BE2C (cell line): ENCODE results near the gene APPBP2.
"Not testable (repeated sequence)": the region's sequence is repeated elsewhere in the genome, so short reads cannot be mapped to it uniquely, and the experiment has no call there.

Source experiments
- DNase-seq: peaks from one replicate; pipeline ENCODE4 v3.0.0-alpha.2; 2020
- H3K27me3 ChIP-seq: fragments of 250-450 bp; sonication (Bioruptor Pico); 2 replicates; pipeline ENCODE4 v1.5.1; 2020; ENCODE audit warnings: mild to moderate bottlenecking
- H3K36me3 ChIP-seq: fragments of 250-450 bp; sonication (Bioruptor Pico); 2 replicates; pipeline ENCODE4 v1.5.1; 2020; ENCODE audit warnings: mild to moderate bottlenecking
- H3K4me1 ChIP-seq: fragments of 250-450 bp; sonication (Bioruptor Pico); 2 replicates; pipeline ENCODE4 v1.5.1; 2020
- H3K4me3 ChIP-seq: 2 replicates; pipeline ENCODE4 v1.5.1; 2011; ENCODE audit warnings: low read depth, low read length
- H3K9me3 ChIP-seq: fragments of 250-450 bp; sonication (Bioruptor Pico); 2 replicates; pipeline ENCODE4 v1.5.1; 2020
- CTCF ChIP-seq: IDR thresholded peaks from 2 replicates; pipeline ENCODE4 v1.5.1; 2012; ENCODE audit warnings: mild to moderate bottlenecking, low read depth, low read length

APPBP2 gene

DNA sequence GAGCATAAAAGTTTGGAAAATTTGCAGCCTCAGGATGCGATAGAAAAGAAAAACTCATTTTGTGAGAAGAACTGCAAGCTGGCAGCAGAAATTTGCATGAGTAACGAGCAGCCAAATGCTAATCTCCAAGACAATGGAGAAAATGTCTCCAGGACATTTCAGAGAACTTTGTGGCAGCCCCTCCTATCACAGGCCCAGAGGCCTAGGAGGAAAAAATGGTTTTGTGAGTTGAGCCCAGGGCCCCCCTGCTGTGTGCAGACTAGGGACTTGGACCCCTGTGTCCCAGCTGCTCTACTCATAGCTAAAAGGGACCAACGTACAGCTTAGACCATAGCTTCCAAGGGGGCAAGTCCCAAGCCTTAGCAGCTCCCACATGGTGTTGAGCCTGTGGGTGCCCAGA is 34.3 kb downstream of the APPBP2 start:
- Histone ChIP-seq H3K9me3 (no peaks in the 10 kb centered on the region), H3K4me1 (no peaks in the 10 kb centered on the region), H3K36me3 (peaks cover 32% of the 10 kb centered on the region), H3K27me3 (no peaks in the 10 kb centered on the region), H3K4me3 (no peak overlapping the region)
- no peak for DNase-seq
- no peak for TF ChIP-seq CTCF

GRCh38 chr17:60490594-60490993 is 35.4 kb downstream of the APPBP2 start:
- H3K4me1 ChIP-seq, H3K27me3 ChIP-seq, H3K4me3 ChIP-seq, H3K9me3 ChIP-seq, DNase-seq: not testable (repeated sequence)
- peaks cover 24% of the 10 kb centered on the region for H3K36me3 ChIP-seq

DNA sequence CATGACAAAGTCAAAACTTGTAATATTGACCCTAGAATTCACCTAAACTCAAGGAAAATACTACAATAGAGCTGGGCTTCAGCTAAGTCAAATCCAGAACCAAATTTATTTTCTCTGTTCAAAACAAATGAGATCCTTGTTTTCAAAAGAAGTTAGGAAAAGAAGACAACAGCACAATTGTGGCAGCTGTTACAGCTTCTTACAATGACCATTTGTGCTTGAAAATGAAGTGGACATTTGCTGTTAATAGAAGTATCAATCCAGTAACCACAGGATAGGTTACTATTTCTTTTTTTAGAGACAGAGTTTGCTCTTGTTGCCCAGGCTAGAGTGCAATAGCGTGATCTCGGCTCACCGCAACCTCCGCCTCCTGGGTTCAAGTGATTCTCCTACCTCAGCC is 44.4 kb downstream of the APPBP2 start:
- H3K9me3 ChIP-seq, result no peaks in the 10 kb centered on the region; the same call in 1 of the 2 replicates
- no peak for TF ChIP-seq CTCF
- H3K4me1 ChIP-seq, result no peaks in the 10 kb centered on the region
- H3K36me3 ChIP-seq, result no peaks in the 10 kb centered on the region; the same call in 1 of the 2 replicates
- no peak for DNase-seq
- no peak overlapping the region for H3K4me3 ChIP-seq
- no peaks in the 10 kb centered on the region for H3K27me3 ChIP-seq

GRCh38 chr17:60473788-60474187 is 52.3 kb downstream of the APPBP2 start:
- Histone ChIP-seq H3K4me1 (peaks cover 6% of the 10 kb centered on the region), H3K36me3 (peaks cover 15% of the 10 kb centered on the region; the same call in 1 of the 2 replicates), H3K9me3 (0 out of 2 replicates have a peak, but pooled peaks cover 3% of the 10 kb centered on the region), H3K27me3 (no peaks in the 10 kb centered on the region), H3K4me3 (no peak overlapping the region)
- no peak for TF ChIP-seq CTCF
- no peak for DNase-seq

GRCh38 chr17:60472449-60472848 is 53.6 kb downstream of the APPBP2 start:
- H3K36me3 ChIP-seq, result peaks cover 15% of the 10 kb centered on the region; the same call in 1 of the 2 replicates
- no peaks in the 10 kb centered on the region for H3K27me3 ChIP-seq
- TF ChIP-seq CTCF, result no peak
- 0 out of 2 replicates have a peak, but pooled peaks cover 3% of the 10 kb centered on the region for H3K9me3 ChIP-seq
- no peak for DNase-seq
- peaks cover 9% of the 10 kb centered on the region for H3K4me1 ChIP-seq
- H3K4me3 ChIP-seq, result no peak overlapping the region

DNA sequence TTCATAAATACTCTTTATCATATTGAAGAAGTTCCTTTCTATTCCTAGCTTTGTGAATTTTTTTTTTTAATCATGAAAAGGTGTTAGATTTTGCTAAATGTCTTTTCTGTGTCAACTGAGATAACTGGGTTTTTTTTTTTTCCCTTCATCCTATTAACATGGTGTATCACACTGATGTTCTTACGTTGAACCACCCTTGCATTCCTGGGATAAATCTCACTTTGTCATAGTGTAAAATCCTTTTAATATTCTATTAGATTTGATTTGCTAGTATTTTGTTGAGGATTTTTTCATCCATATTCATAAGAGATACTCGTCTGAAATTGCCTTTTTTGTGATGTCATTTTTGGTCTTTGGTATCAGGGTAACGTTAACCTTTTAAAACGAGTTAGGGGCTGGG is 54.6 kb downstream of the APPBP2 start:
- H3K27me3 ChIP-seq, result no peaks in the 10 kb centered on the region
- H3K4me3 ChIP-seq, result no peak overlapping the region
- no peak for DNase-seq
- no peak for TF ChIP-seq CTCF
- H3K4me1 ChIP-seq, result peaks cover 11% of the 10 kb centered on the region
- peaks cover 18% of the 10 kb centered on the region; the same call in 1 of the 2 replicates for H3K36me3 ChIP-seq
- H3K9me3 ChIP-seq, result 0 out of 2 replicates have a peak, but pooled peaks cover 3% of the 10 kb centered on the region

DNA sequence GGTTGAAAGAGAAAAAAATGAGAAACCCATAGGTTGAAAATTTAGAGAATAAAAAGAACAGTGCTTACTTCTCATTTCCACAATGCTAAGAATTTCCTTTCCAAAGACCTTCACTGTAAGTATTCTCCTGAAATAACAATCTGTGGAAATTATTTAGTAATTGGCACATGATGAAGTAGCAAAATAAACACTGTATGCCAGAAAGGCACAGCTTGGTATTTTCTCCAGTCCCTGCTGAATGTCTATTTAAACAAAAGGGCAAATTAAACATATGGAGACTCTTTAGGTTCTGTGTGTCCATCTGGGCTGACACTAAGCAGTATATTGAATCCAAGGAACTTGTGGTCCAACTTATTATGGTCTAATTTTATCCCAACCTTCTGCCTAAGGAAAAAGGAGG is 57.7 kb downstream of the APPBP2 start:
- no peaks in the 10 kb centered on the region for H3K27me3 ChIP-seq
- H3K36me3 ChIP-seq, result peaks cover 22% of the 10 kb centered on the region
- H3K4me1 ChIP-seq, result peaks cover 11% of the 10 kb centered on the region
- TF ChIP-seq CTCF, result no peak
- H3K9me3 ChIP-seq, result 0 out of 2 replicates have a peak, but pooled peaks cover 3% of the 10 kb centered on the region
- H3K4me3 ChIP-seq, result no peak overlapping the region
- no peak for DNase-seq
